Glomerular visceral epithelial cell (primary cell): ENCODE results near the gene PON1.

Experiments
- DNase-seq: peaks from one replicate; pipeline ENCODE4 v3.0.0-alpha.2; 2016; ENCODE audit errors: extremely low spot score

The PON1 gene

DNA sequence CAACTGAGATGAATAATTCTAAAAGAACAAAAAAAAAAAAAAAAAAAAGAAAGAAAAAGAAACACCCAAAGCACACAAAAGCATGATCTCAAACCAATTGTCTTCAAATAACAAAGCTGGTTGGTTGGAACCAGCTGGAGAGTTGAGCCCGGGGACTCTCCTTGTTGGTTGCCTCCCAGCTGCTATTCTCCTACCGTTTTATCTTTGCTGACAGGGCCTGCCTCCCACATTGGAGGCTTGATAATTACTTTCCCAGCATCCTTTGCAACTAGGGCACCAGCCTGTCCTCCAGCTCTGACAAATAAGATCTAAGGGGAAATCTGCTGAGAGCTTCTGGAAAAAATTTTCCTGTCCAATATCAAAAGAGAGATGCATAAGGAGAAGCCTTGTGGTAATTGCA, 6.8 kb downstream of the PON1 start:
- DNase-seq, result no peak

DNA sequence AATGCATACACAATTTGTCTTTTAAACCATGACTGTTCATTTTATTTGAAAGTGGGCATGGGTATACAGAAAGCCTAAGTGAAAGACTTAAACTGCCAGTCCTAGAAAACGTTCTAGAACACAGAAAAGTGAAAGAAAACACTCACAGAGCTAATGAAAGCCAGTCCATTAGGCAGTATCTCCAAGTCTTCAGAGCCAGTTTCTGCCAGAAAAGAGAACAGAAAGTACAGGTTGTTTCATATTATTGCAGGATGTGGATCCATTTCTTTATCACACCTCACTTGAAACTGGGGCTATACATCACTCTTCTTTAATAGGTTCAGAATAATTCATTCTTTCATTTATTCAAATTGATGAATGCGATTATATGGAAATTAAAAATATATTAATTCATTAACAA, 7.7 kb downstream of the PON1 start:
- DNase-seq, result no peak

DNA sequence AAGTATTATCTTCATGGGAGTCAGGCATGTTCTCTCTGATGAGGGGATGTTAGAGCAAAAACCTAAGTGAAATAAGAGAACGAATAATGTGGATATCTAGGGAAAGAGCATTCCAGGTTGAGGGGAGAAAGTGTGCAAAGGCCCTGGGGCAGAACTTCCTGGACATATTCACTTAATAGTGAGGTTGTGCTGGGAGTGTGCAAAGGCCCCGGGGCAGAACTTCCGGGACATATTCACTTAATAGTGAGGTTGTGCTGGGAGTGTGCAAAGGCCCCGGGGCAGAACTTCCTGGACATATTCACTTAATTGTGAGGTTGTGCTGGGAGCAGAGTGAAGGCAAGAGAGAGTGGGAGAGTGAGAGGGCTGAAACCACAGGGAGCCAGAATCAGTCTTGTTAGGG, 11.8 kb downstream of the PON1 start:
- no peak for DNase-seq

- no peak for DNase-seq
Observed at GRCh38 chr7:95311389-95311788, 12.9 kb downstream of the PON1 start.

DNA sequence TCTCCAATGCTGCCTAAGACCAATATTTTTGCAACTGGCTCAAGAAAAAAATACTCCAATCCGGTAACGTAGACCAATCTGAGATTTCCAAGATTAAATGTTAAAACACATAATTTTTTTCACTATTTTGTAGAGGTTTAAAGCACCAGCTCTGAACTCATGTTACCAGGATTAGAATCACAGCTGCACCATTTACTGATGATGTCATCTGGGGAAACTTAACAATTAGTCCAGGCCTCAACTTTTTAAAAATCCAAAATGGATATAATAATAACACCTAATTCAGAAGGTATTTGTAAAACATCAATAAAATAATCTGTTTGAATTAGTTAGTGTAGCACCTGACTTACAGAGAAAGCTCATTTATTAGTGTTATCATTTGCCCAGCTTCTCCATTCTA, 14.4 kb downstream of the PON1 start:
- DNase-seq, result no peak

DNA sequence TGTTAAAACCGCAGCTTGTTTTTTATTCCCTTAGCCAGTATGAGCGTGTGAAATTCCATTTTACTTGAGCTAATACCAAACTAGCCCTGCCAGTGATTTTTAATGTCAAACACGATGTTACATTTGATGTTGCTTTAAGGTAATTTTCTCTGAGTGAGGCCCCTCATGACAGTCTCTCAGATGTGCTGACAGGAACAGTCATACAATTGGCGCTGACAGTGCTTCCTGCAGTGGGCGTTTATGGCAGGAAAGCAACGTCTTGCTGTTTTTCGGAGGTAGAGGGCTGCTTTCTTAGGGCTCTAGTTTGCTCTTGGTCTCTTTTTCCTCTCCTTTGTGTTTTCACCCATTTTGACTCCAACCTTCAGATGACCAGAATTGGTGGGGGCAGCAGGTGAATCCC, 19.3 kb downstream of the PON1 start:
- DNase-seq, result no peak

DNA sequence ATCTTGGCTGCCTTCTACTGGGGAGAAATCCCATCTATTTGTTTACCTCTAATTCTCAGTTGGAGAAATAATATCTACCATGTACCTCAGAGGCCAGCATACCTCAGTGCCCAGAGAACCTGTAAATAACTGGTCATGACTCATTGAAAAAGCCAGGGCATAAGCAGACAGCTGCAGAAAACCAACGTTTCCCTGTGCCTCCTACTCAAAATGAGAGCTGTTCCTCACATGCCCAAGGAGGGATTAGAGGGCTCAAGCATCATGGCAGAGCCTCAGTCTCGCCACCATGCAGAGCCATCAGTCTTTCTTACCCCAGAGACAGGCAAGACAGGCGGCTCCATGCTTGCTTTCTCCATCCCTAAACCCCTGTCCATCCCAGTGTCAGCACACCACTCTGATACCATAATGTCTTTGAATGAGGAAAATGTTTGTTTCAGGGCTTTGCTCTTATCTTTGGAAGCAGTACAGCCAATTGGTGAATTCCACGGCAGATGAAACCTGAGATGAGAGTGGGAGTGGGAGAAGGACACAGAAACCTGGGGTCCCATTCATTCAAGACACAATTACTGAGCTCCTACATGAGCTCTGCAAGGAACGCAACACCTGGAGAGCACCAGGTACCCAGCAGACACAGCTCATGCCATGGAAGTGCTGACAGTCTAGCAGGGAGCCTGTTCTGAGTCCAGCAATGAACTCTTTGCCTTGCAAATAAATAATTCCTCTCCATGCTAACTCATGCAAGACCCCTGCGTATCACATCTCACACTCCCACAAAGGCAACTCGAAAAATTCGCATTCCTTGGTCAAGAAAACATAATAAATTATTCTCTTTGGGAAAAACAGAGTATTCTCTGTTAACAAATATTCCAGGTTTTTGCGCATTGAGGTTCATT, 21.1 kb downstream of the PON1 start:
- DNase-seq, result peak; percentile 23

- DNase-seq, result peak; percentile 3
Observed at GRCh38 chr7:95298091-95298490, 26.2 kb downstream of the PON1 start.

DNA sequence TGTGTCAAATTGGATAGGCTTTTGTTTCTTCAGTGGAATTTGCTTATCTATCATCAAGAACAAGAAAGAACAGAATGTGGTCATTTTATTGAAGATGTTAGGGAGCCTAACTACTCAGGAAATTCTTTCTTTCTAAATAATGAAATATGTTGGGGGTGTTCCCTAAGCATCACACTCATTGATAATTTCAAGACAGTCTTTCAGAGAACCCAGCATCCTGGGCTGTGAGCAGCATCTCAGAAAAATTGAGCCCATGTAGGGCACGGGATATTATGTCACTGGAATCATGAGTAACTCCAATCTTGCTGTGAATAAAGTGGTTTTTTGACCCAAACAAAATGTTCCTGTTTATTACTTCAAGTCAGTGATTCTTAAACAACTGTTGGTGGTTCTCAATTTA, 27.3 kb downstream of the PON1 start:
- no peak for DNase-seq

- DNase-seq, result no peak
Observed at GRCh38 chr7:95296456-95296855, 27.9 kb downstream of the PON1 start.

GRCh38 chr7:95295397-95295796, 28.9 kb downstream of the PON1 start:
- DNase-seq, result no peak

DNA sequence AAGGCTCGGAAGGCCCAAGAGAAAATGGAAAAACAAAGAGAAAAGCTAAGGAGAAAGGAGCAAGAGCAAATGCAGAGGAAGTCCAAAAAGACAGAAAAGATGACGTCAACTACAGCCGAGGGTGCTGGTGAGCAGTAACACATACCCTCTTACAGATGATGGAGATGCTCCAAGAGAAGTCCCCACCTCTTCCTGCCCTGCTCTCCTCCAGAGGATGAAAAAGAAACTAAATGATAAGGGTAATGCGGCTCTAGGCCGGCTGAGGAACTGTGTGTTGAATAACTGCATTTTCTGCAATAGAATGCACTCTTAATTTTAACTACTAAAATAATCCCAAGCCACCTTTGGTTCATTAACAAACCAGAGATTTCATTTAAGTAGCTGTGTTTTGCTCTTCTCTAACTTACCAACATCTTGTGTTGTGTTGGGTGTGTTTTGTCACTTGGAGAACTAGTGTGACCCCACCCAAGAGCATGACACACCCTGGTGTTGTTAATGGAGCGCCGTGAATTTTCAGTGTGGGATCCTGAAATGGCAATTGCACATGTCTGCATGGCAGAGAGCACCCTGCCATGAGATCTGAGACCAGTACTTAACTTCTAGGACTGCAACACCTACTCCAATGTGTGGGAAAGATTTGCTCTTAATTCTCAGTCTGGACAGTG, 34.0 kb downstream of the PON1 start:
- no peak for DNase-seq

GRCh38 chr7:95286096-95286495, 38.2 kb downstream of the PON1 start:
- DNase-seq, result no peak

DNA sequence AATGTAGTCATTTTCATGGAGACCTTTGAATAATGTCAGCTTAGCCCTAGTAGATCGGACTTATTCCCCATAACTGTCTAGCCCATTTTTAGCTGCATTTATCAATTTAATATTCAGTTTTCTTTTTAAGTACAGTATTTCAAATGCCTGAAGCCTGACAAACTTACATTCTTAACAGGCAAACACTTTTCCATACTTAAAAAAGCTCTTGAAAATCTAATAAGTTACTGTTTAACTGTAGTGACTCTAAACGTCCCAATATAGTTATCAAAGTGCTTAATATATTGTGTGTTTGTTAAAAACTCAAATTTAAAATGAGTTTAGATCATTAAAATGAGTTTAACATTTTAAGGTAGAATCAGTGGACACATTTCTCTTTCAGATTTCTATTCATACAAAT, 44.9 kb downstream of the PON1 start:
- no peak for DNase-seq

- peak; percentile 7 for DNase-seq
Observed at GRCh38 chr7:95276114-95276513, 48.2 kb downstream of the PON1 start.

GRCh38 chr7:95269640-95270039, 54.7 kb downstream of the PON1 start:
- DNase-seq, result no peak

GRCh38 chr7:95267754-95268153, 56.6 kb downstream of the PON1 start:
- no peak for DNase-seq

DNA sequence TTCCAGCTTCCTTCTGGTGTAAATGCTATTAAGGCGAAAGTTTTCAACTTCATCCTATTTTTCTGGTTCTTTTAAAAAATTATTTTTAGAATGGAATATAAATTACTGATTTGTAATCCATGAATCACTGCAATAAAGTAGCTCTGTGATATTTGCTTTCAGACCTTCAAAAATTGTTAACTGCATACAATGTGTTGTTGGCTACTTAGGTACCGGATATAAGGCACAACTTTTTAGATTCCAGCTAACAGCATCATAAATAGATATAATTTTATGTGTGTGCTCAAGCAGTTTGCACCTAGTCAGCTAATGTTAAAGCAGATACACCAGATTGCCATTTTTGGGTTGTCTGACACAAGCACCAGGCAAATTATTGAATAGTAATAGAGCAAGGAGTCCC, 58.7 kb downstream of the PON1 start:
- no peak for DNase-seq

GRCh38 chr7:95264363-95264891, 59.9 kb downstream of the PON1 start:
- DNase-seq, result peak; percentile 11

DNA sequence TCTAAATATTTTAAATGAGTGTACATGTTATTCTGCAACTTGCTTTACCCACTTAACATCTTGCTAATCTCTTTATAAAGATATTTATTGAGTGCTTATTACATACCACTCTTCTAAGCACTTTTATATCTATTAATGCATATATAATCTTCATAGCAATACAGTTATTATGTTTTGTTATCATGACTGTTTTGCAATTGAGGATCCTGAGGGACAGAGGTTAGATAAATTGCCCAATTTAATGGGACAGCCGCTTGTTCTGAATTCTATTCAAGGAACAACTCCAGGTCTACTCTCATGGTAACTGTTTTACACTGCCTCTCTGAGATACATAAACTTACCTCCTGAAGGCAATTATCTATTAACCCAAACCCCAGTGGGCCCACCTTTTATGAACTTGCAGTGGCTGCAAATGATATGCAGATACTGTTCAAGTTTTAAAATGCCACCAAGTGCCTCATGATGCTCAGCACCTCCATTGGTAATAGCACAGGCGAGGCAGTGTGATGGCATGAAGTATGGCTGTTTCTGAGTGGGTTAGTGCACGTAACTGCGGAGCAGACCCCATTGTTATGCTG, 60.5 kb downstream of the PON1 start:
- DNase-seq, result no peak

- DNase-seq, result no peak
Observed at GRCh38 chr7:95262875-95263274, 61.5 kb downstream of the PON1 start.

DNA sequence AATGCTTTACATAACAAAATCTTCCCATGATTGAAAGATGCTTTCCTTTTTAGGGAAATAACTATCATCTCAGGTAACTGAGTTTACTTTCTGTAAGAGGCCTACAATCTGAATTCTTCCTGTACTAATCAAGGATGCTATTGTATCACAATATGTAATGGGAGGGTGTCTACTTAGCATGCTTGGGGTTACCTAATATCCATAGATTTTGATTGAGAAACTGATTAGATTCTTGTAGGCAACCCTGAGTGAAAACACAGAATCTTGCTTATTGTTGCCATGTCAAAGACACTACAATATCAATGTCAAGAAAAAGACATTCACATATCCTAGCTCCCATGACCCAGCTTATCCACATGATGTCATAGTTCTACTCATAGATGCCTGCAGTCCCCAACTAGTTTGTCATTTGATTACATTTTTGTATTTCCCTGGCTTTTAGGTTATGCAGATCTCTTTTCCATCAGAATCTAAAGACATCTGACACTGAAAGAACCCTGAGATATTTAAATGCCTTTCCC, 62.4 kb downstream of the PON1 start:
- DNase-seq, result no peak

DNA sequence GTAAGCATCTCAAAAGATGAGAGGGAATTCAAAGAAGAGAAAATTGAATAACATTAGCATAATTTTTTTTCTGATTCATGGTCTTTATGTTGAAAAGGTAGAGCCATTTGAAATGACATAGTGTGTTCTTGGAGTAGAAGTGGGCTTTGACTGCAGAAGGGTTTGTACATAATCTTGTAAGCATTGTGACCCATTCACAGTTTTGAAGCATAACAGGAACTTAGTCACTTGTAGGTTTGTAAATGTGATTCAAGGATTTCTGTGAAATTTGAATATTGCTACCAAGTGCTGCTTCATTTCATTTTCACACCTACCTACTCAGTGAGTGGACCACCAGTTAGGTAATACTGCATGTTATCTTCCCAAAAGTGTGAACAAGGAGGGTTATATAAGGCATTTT, 68.6 kb downstream of the PON1 start:
- no peak for DNase-seq
